Measurements from ENCODE around the gene SRRM2.

The SRRM2 gene

GRCh38 chr16:2778630-2778958 lies 26.2 kb downstream of the SRRM2 start:
- no peak for DNase-seq

GRCh38 chr16:2779151-2779920 lies 26.9 kb downstream of the SRRM2 start:
- no peak for DNase-seq

GRCh38 chr16:2779978-2780898 lies 27.8 kb downstream of the SRRM2 start:
- no peak for DNase-seq

DNA sequence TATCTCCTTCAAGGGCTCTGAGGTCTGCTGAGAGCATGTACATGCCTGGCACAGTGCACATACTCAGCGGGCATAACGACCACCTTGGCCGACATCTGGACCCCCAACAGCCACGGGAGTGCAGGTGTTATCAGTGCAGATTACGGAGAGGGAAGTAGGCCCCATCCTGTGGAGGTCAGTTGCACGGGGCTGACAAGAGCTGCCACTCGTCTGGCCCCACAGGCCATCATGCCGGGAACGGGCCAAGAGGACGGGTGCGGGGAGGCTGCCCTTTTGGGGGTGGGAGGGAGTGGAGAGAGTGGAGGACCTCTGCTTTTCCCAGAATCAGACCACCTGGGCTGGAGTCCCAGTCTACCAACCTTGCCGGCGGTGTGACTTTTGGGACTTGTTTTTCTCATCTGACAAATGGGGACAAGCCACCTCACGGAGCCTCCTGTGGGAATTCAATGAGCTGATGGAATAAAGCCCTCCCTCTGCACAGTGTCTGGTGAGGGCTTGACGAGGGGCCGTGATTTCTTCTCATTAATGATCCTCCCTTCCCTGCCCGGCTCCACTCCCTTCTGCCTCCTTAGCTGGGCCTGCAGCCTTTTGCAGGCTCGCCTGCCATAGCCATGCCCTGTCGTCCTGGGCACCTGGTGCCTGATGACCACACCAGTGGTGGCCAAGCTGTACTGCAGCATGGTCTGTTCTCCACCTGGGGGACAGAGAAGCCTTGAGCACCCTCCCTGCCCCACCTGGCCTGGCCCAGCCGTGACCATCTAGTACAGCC lies 30.3 kb downstream of the SRRM2 start:
- DNase-seq: no peak

- no peak for DNase-seq
Measured at GRCh38 chr16:2783581-2784357, 31.3 kb downstream of the SRRM2 start.

GRCh38 chr16:2784358-2785100 lies 32.1 kb downstream of the SRRM2 start:
- no peak for DNase-seq

- no peak for DNase-seq
Measured at GRCh38 chr16:2785101-2785991, 32.9 kb downstream of the SRRM2 start.

DNA sequence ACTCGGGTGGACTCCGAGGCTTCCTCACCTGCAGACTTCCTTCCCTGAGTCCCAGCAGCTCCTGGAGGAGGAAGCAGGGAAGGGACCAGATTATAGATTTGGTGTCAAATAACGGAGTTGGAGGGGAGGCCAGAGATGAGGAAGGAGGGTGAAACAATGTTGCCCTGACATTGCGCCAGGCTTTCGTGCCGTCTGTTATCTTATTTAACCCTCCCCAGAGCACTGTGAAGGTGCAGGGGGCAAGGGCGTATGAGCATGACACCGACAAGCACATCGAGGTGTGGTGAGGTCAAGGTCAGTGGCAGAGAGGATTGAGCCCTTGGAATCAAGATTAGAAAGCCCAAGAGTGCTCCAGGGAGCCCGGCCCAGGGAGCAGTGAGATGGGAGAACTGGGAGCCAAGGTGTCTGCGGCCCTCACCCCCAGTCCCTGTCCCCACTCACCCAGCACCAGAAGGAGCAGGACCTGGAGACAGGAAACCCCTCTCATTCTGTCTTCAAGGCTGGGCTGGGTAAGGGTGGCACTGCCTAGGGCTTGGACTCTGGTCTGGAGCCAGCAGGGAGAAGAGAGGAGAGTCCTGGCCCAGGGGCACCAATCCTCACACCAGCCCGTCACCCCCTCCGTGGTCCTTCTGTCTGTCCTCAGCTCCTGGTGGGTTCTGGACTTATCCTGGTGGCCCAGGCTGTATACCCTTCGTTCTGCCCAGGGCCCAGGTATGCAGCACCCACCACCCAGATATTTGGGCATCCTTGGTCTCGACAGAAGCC lies 33.8 kb downstream of the SRRM2 start:
- DNase-seq: no peak

GRCh38 chr16:2786826-2787151 lies 34.4 kb downstream of the SRRM2 start:
- DNase-seq: no peak

DNA sequence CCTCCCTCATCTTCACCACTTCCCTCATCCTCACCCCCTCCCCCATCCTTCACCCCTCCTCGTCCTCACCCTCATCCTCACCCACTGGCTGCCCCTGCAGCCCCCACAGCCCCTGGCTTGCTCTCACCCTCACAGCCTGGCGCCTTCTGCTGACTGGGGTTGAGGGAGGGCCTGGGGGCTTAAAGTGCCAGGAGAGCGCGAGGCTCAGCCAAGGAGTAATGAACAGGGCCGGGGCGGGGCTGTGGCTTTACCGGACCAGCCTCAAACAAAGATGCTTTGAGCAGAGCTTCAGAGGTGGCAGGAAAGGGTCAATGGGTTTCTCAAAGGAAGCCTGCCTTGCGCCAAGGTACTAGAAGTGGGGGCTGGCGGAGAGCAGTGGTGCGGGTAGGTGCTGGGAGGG lies 35.0 kb downstream of the SRRM2 start, which contains the start of gene PRSS33:
TSS of gene PRSS33 (minus strand) at position 155 of the 400 bp plus-strand sequence. CDS start 1,013 bp downstream, outside the sequence.
- DNase-seq: no peak

- no peak for DNase-seq
Measured at GRCh38 chr16:2787961-2788360, 35.5 kb downstream of the SRRM2 start.

DNA sequence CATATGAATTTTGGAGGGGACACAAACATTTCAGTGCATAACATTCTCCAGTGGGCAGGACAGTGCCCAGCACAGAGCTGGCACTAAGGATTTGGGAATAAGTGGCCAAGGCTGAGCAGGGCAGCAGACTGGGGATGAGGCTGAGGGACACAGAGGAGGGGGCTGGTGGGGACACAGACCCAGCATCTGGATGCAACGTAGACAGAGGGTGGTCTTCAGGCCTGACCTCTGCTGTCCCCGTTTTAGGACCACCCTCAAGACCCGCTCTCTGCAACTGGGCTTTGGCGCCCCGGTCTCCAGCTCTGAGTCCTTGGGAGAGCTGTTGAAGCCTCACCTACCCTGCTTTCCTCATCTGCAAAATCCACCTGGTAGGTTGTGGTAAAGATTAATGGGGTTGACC lies 38.2 kb downstream of the SRRM2 start:
- no peak for DNase-seq

GRCh38 chr16:2791174-2791573 lies 38.7 kb downstream of the SRRM2 start:
- no peak for DNase-seq

DNA sequence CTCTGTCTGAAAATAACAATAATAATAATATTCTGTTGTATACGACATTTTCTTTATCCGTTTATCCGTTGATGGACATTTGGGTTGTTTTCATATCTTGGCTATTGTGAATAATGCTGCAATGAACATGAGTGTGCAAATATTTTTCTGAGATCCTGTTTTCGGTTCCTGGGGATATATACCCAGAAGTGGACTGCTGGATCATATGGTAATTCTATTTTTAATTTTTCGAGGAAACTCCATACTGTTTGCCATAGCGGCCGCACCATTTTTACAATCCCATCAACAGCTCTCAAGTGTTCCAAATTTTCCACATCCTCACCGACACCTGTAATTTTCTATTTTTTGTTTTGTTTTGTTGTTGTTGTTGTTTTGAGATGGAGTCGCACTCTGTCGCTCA lies 40.5 kb downstream of the SRRM2 start:
- no peak for DNase-seq

DNA sequence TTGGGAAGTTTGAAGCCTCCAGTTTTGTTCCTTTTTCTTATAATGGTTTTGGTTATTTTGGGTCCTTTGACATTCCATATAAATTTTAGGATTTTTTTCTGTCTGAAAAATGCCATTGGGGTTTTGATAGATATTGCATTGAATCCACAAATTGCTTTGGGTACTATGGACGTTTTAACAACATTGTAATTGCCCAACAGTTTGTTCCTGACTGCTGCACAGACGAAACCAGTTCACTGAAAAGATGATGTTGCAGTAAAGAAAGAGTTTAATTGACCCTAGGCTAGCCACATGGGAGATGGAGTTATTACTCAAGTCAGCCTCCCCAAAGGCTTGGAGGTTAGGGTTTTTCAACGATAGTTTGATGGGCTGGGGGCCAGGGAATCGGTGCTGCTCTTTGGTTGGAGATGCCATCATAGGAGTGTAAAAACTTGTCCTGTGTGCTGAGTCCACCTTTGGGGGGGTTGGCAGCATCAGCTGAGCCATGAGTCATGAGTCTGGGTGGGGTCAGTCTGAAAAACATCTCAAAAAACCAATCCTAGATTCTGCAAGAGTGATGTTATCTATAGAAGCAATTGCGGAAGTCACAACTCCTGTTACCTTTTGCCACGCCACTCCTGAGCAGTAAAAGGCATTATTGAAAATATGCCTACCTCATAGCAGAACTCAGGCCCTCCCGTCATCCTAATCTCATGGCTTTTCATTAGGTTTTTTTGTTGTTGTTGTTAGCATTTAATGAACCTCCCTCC lies 43.1 kb downstream of the SRRM2 start:
- no peak for DNase-seq

DNA sequence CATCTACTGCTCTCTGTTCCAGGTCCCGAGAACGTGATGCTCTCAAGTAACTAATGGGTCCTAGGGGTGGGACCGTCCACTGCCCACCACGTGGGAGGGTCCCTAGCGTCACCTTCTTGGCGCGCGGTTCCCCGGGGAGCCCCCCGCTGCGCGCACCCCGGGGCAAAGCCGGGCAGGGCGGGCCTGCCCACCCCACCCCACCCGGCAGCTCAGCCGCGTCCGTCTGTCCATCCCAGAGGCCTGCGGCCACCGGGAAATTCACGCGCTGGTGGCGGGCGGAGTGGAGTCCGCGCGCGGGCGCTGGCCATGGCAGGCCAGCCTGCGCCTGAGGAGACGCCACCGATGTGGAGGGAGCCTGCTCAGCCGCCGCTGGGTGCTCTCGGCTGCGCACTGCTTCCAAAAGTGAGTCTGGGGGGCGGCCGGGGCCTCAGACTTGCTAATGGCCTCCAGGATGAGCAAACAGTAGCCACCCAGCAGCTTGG lies 46.3 kb downstream of the SRRM2 start:
- no peak for DNase-seq

DNA sequence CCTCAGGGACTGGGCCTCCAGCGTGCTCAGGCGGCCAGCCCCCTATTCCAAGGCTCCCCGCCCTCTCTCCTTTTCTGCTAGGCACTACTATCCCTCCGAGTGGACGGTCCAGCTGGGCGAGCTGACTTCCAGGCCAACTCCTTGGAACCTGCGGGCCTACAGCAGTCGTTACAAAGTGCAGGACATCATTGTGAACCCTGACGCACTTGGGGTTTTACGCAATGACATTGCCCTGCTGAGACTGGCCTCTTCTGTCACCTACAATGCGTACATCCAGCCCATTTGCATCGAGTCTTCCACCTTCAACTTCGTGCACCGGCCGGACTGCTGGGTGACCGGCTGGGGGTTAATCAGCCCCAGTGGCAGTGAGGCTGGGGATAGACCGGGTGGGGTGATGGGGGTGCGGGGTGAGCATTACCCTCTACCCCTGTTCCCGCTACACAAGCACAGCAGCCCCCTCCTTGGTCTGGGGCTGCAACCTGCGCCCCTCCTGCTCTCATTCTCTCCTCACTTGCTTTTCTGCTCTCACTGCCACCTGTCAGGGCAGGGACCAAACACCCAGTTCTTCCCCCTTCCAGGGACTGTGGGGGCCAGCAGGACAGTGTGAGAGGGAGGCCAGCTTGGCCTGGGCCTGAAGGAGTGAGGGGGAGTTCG lies 46.9 kb downstream of the SRRM2 start:
- DNase-seq: no peak

DNA sequence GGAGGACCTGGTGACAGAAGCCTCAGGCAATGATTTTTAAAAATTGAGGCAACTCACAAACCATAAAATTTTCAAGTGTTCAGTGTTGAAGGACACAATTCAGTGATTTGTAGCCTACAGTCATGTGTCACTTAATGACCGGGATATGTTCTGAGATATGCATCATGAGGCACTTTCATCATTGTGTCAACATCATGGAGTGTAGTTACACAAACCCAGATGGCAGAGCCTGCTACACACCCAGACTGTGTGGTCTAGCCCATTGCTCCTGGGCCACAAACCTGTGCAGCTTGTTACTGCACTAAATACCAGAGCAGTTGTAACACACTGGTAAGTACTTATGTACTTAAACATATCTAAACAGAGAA lies 47.4 kb downstream of the SRRM2 start:
- no peak for DNase-seq
